Keratinocyte (primary cell): ENCODE measurements around the gene RPL14. TPM values are rescaled to one million over a fixed set of nuclear protein-coding genes. Genes with fewer than 3 reads are reported as not detected.
A peak's percentile ranks its signal among the peaks of the same experiment; 100 is the strongest.

Experiments
- DNase-seq: peaks from one replicate; pipeline ENCODE4 v3.0.0-alpha.2; 2011; ENCODE audit warnings: low read depth, missing footprints, low spot score
- FAIRE-seq: peaks from 2 replicates; lab custom pipeline; 2011; peaks lifted over from hg19 to GRCh38; lab: Jason Lieb, UNC
- H2AFZ ChIP-seq: 2 replicates; pipeline ENCODE4 v1.6.0; 2012; ENCODE audit warnings: low read length, control low read depth, inconsistent platforms; ENCODE audit not compliant: control insufficient read depth
- H3K27ac ChIP-seq: 2 replicates; pipeline ENCODE4 v1.5.1; 2011; ENCODE audit warnings: low read length; ENCODE audit not compliant: control insufficient read depth, insufficient read depth
- H3K27me3 ChIP-seq: 3 replicates; pipeline ENCODE4 v1.6.0; 2011; ENCODE audit warnings: low read length; ENCODE audit not compliant: control insufficient read depth, insufficient read depth; ENCODE audit errors: extremely low read depth
- H3K36me3 ChIP-seq, 2 experiments: 2 replicates in 1 of 2; 3 replicates in 1 of 2; pipeline ENCODE4 v1.5.1; 2011; ENCODE audit warnings: low read length in 2 of 2, mild to moderate bottlenecking in 1 of 2; ENCODE audit not compliant: control insufficient read depth in 2 of 2, insufficient read depth in 2 of 2; ENCODE audit errors: extremely low read depth in 1 of 2
- H3K4me1 ChIP-seq: 3 replicates; pipeline ENCODE4 v1.5.1; 2011; ENCODE audit warnings: low read length; ENCODE audit not compliant: control insufficient read depth, insufficient read depth; ENCODE audit errors: extremely low read depth
- H3K4me2 ChIP-seq: 3 replicates; pipeline ENCODE4 v1.6.0; 2011; ENCODE audit warnings: low read depth, low read length; ENCODE audit not compliant: control insufficient read depth, insufficient read depth; ENCODE audit errors: extremely low read depth
- H3K4me3 ChIP-seq, 3 experiments: fragments of 200-600 bp in 1 of 3; sonication (generic) in 1 of 3; 2 replicates in 2 of 3; 3 replicates in 1 of 3; pipeline ENCODE4 v1.5.1; 2011 to 2016; ENCODE audit warnings: low read length in 3 of 3, mild to moderate bottlenecking in 3 of 3, control low read depth in 2 of 3, inconsistent platforms in 1 of 3, low read depth in 1 of 3, mixed read lengths in 1 of 3, mixed run types in 1 of 3, moderate library complexity in 1 of 3; ENCODE audit not compliant: control insufficient read depth in 2 of 3, insufficient read depth in 2 of 3; ENCODE audit errors: extremely low read depth in 1 of 3
- H3K79me2 ChIP-seq: 2 replicates; pipeline ENCODE4 v1.6.0; 2012; ENCODE audit warnings: low read length; ENCODE audit not compliant: control insufficient read depth, insufficient read depth
- H3K9ac ChIP-seq: 3 replicates; pipeline ENCODE4 v1.6.0; 2011; ENCODE audit warnings: low read length; ENCODE audit not compliant: control insufficient read depth, insufficient read depth; ENCODE audit errors: extremely low read depth
- H3K9me1 ChIP-seq: 3 replicates; pipeline ENCODE4 v1.6.0; 2011; ENCODE audit warnings: low read length; ENCODE audit not compliant: control insufficient read depth, insufficient read depth; ENCODE audit errors: extremely low read depth
- H3K9me3 ChIP-seq: 2 replicates; pipeline ENCODE4 v1.5.1; 2012; ENCODE audit warnings: low read depth, low read length; ENCODE audit not compliant: control insufficient read depth
- H4K20me1 ChIP-seq: 3 replicates; pipeline ENCODE4 v1.6.0; 2011; ENCODE audit warnings: low read length; ENCODE audit not compliant: control insufficient read depth, insufficient read depth; ENCODE audit errors: extremely low read depth
- EZH2 ChIP-seq: IDR thresholded peaks from one replicate; pipeline ENCODE4 v1.6.1; 2012; ENCODE audit warnings: inconsistent platforms, mild to moderate bottlenecking, low read length, moderate library complexity
- dilution Hi-C: fragments of 300-500 bp; cut with MboI; formaldehyde crosslinking; loops from one replicate; pipeline ENCODE4 v1.7.0; 2020; ENCODE audit warnings: low sequenced_read_pairs; ENCODE audit not compliant: extremely low pct_ligation_motif_present
- polyA plus RNA-seq, 5 experiments: library from polyadenylated mRNA; depleted of rRNA in 3 of 5; stranded (reverse) in 3 of 5; stranded (forward) in 1 of 5; unstranded in 1 of 5; fragments of >200 nt; gene quantifications; 1 replicate in 1 of 5; 2 replicates in 3 of 5; 3 replicates in 1 of 5; pipeline versions ENCODE4 v1.2.1 to v1.2.3, GENCODE V29; 2011 to 2012; ENCODE audit warnings: missing spikeins in 2 of 5, low read depth in 1 of 5, low replicate concordance in 1 of 5
- TF ChIP-seq, protein P1 (sequence below), 3 experiments: IDR thresholded peaks in 1 of 3; conservative IDR thresholded peaks in 1 of 3; optimal IDR thresholded peaks in 1 of 3; 2 replicates in 2 of 3; 3 replicates in 1 of 3; pipeline versions ENCODE3 to v1.5.1; 2011; ENCODE audit warnings: low read length in 3 of 3, mild to moderate bottlenecking in 3 of 3, moderate library complexity in 2 of 3, control low read depth in 1 of 3, inconsistent platforms in 1 of 3; ENCODE audit not compliant: insufficient read depth in 2 of 3; ENCODE audit errors: extremely low read depth in 1 of 3

The RPL14 gene
- polyA plus RNA-seq, 1 donor (not counting 4 experiments of a cell fraction or from before 2014, with no cell fraction given), result 585 TPM

DNA sequence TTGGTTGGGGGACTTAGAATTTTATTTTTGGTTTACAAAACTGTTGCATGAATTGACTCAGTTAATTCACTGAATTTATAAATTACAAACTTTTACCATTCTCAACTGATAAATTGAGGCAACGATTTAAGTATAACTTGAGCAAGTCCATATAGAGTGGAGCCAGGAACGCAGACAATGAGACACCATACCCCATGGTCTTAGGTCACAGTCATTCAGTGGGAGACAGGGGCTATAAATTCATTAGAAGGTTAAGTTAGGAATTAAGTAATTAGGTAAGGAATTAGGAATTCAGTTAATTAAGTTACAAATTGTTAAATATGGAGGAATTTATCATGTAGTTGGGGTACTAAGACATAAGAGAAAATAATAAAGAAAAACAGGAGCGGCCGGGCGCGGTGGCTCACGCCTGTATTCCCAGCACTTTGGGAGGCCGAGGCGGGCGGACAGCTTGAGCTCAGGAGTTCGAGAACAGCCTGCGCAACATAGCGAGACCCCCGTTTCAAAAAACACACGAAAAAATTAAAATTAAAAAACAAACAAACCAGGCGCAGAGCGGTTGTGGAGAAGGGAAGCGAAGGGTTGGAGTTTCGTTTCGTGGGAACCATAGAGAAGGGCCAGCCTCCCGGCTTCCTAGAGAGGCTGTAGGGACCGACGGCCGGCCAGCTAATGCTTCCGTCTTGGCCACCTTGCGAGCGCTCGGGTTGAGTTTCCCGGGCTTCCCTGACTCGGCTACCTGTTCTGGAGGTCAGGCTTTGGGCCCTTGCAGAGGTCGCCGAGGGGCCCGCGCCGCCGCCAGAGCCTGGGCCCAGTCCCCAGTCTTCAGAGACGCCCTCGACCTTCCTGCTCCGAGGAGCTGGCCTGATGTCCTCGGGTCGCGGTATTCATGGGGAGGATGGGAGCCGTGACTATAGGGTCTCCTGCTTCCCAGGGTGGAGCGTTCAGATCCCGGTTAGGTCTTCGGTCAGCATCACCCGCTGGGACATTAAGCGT, 19.6 kb downstream of the RPL14 start, which contains the start of gene ZNF619:
Gene ZNF619 (plus strand): TSS at position 645 of the 993 bp plus-strand sequence. CDS start 858 bp downstream, outside the sequence.
- FAIRE-seq, result no peak
- Histone ChIP-seq H3K27me3 (no peaks in the 10 kb centered on the region), H3K9me1 (no peaks in the 10 kb centered on the region), H3K4me2 (peak within 1 kb of the TSS; percentile 75), H3K9ac (peak within 1 kb of the TSS; percentile 84), H3K4me3 (peak within 1 kb of the TSS; percentile 79 to 92 (median 89)), H3K27ac (peak within 1 kb of the TSS; percentile 69), H3K4me1 (peaks cover 7% of the 10 kb centered on the region), H3K36me3 (peaks cover 1% of the 10 kb centered on the region in 2 experiments), H2AFZ (peak within 1 kb of the TSS; percentile 97), H3K79me2 (no peaks in the 10 kb centered on the region), H3K9me3 (no peaks in the 10 kb centered on the region), H4K20me1 (no peaks in the 10 kb centered on the region)
- no peak for DNase-seq
- TF ChIP-seq EZH2, result no peak
- TF ChIP-seq, protein P1, sequence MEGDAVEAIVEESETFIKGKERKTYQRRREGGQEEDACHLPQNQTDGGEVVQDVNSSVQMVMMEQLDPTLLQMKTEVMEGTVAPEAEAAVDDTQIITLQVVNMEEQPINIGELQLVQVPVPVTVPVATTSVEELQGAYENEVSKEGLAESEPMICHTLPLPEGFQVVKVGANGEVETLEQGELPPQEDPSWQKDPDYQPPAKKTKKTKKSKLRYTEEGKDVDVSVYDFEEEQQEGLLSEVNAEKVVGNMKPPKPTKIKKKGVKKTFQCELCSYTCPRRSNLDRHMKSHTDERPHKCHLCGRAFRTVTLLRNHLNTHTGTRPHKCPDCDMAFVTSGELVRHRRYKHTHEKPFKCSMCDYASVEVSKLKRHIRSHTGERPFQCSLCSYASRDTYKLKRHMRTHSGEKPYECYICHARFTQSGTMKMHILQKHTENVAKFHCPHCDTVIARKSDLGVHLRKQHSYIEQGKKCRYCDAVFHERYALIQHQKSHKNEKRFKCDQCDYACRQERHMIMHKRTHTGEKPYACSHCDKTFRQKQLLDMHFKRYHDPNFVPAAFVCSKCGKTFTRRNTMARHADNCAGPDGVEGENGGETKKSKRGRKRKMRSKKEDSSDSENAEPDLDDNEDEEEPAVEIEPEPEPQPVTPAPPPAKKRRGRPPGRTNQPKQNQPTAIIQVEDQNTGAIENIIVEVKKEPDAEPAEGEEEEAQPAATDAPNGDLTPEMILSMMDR (optimal IDR thresholded peaks at IDR 0.05 in 1 of 3, IDR thresholded peaks at IDR 0.05 in 1 of 3, conservative IDR thresholded peaks at IDR 0.05 in 1 of 3; ENCODE audit: extremely low read depth in 1 of 3, insufficient read depth in 2 of 3, low read length in 3 of 3), result no peak
- dilution Hi-C loops, result no loop called here

DNA sequence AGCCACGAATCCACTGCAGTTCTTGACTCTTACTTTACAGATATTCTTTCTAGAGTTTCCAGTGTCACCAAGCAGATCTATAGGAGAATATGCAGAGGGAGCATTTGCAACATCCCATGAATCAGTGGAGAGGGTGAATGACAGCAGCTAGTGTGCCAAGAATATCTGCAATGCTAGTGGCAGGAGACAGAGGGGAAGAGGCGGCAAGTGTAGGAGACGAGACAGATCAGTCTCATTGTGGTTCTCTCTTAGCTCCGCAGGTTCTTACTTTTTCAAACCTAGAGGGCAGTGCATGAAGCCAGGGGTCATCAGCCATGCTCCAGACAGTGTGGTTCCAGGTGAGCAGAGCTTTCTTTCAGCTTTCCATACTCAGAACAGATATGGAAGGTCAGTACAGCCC, 20.5 kb downstream of the RPL14 start:
- no peak for FAIRE-seq
- Histone ChIP-seq H3K36me3 (peaks cover 2 to 5% of the 10 kb centered on the region in 2 experiments), H3K4me1 (peaks cover 7% of the 10 kb centered on the region), H3K79me2 (no peaks in the 10 kb centered on the region), H3K9ac (peak overlapping the region; percentile 84), H3K9me3 (no peaks in the 10 kb centered on the region), H3K27me3 (no peaks in the 10 kb centered on the region), H3K27ac (peak overlapping the region; percentile 69), H3K9me1 (no peaks in the 10 kb centered on the region), H4K20me1 (no peaks in the 10 kb centered on the region), H3K4me3 (peak overlapping the region; percentile 79 to 92 (median 89)), H3K4me2 (peak overlapping the region; percentile 75), H2AFZ (peak overlapping the region; percentile 97)
- DNase-seq, result no peak
- no peak for TF ChIP-seq EZH2
- TF ChIP-seq, protein P1 (optimal IDR thresholded peaks at IDR 0.05 in 1 of 3, IDR thresholded peaks at IDR 0.05 in 1 of 3, conservative IDR thresholded peaks at IDR 0.05 in 1 of 3; ENCODE audit: extremely low read depth in 1 of 3, insufficient read depth in 2 of 3, low read length in 3 of 3), result no peak
- dilution Hi-C loops, result no loop called here
